GM19023 (cell line): ENCODE measurements around the gene KLK4.

Source experiments
- ATAC-seq: cut with Tn5 transposase; IDR thresholded peaks from one replicate; pipeline ENCODE4 v1.9.1; 2021; ENCODE audit warnings: mild to moderate bottlenecking, moderate library complexity; ENCODE audit not compliant: unreplicated experiment

KLK4 gene

DNA sequence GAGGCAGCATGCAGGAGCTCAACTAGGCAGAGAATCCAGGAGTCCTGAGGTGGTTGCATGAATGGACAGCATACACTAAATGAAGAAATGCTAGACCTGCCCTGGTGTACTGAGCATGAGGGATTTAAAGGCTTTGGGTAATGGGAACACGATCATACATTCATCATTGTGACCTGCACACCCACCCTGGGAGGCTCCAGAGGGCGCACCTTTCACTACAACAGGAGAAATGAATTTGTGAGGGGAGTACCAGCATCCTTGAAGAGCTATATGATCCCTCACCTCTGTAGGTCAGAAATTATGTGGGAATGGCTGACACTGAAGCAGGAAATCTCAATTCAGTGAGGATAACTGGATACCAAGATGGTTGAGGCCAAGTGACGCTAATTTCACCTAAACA, 29.0 kb downstream of the KLK4 start:
- no peak for ATAC-seq

DNA sequence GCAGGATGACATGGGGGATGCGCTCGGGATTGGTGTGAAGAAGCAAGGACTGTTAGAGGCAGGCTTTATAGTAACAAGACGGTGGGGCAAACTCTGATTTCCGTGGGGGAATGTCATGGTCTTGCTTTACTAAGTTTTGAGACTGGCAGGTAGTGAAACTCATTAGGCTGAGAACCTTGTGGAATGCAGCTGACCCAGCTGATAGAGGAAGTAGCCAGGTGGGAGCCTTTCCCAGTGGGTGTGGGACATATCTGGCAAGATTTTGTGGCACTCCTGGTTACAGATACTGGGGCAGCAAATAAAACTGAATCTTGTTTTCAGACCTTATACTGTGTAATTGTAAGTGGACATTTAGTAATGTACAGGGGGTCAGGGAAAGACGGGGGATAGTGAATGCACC, 31.0 kb downstream of the KLK4 start:
- no peak for ATAC-seq

DNA sequence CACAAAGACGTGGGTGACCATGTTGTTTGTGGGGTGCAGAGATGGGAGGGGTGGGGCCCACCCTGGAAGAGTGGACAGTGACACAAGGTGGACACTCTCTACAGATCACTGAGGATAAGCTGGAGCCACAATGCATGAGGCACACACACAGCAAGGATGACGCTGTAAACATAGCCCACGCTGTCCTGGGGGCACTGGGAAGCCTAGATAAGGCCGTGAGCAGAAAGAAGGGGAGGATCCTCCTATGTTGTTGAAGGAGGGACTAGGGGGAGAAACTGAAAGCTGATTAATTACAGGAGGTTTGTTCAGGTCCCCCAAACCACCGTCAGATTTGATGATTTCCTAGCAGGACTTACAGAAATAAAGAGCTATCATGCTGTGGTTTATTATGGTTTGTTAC, 32.3 kb downstream of the KLK4 start:
- ATAC-seq: no peak

DNA sequence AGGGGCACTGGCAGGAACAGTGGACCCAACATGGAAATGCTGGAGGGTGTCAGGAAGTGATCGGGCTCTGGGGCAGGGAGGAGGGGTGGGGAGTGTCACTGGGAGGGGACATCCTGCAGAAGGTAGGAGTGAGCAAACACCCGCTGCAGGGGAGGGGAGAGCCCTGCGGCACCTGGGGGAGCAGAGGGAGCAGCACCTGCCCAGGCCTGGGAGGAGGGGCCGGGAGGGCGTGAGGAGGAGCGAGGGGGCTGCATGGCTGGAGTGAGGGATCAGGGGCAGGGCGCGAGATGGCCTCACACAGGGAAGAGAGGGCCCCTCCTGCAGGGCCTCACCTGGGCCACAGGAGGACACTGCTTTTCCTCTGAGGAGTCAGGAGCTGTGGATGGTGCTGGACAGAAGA, 33.9 kb downstream of the KLK4 start:
- ATAC-seq: no peak

DNA sequence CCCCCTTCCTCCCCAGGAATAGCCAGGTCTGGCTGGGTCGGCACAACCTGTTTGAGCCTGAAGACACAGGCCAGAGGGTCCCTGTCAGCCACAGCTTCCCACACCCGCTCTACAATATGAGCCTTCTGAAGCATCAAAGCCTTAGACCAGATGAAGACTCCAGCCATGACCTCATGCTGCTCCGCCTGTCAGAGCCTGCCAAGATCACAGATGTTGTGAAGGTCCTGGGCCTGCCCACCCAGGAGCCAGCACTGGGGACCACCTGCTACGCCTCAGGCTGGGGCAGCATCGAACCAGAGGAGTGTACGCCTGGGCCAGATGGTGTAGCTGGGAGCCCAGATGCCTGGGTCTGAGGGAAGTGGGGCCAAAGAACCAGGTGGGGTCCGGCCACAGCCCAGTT, 34.7 kb downstream of the KLK4 start:
- ATAC-seq: no peak

DNA sequence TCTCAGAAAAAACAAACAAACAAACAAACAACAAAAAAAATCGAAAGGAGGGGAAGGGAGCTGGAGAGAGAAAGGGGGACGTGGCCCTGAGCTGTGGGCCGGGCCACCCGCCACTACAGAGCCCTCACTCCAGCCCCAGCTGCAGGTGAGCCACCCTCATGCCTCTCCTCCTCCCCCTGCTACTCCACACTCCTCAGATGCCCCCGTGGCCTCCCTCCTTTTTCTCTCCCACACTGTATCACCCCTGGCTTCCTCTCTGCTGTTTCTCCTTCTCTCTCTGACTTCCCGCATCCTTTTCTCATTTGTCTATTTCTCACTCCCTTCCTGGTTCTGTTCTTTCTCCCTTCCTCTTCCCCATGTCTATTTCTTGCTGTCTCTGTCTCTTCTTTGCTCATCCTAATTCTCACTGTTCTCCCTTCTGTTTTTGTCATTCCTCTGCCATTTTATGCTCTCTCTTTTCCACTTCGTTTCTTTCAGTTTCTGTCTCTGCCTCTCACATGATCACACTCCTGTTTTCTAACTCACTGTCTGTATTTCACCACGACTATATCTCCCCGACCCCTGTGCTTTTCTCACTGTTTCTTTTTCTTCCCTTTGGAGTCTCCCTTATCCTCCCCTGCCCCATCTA, 35.3 kb downstream of the KLK4 start:
- ATAC-seq: no peak

DNA sequence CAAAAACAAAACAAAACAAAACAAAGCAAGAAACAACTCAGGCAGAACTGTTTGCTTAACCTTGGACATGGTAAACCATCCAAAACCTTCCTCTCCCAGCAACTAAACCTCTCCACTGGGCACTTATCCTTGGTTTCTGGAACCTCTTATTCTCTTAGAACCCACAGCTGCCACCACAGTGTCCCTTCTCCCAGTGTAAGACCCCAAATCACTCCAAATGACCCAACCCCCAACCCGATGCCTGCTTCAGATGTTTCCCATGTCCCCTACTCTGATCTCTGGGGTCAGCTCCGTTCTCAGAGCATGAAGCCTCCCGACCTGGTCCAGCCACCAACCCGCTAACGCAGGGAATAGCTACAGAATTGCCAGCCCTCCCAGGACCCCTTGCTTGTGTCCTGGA, 37.0 kb downstream of the KLK4 start:
- ATAC-seq: no peak

DNA sequence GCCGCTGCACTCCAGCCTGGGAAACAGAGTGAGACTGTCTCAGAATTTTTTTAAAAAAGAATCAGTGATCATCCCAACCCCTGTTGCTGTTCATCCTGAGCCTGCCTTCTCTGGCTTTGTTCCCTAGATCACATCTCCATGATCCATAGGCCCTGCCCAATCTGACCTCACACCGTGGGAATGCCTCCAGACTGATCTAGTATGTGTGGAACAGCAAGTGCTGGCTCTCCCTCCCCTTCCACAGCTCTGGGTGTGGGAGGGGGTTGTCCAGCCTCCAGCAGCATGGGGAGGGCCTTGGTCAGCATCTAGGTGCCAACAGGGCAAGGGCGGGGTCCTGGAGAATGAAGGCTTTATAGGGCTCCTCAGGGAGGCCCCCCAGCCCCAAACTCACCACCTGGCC, 38.1 kb downstream of the KLK4 start, which contains the start of gene KLK2:
Gene KLK2 (plus strand): TSS at position 384 of the 400 bp plus-strand sequence. CDS start 35 bp downstream, outside the sequence.
- no peak for ATAC-seq

DNA sequence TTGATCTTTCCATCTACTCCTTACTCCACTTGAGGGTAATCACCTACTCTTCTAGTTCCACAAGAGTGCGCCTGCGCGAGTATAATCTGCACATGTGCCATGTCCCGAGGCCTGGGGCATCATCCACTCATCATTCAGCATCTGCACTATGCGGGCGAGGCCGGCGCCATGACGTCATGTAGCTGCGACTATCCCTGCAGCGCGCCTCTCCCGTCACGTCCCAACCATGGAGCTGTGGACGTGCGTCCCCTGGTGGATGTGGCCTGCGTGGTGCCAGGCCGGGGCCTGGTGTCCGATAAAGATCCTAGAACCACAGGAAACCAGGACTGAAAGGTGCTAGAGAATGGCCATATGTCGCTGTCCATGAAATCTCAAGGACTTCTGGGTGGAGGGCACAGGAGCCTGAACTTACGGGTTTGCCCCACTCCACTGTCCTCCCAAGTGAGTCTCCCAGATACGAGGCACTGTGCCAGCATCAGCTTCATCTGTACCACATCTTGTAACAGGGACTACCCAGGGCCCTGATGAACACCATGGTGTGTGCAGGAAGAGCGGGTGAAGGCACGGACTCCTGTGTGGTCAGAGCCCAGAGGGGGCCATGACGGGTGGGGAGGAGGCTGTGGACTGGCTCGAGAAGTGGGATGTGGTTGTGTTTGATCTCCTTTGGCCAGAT, 40.6 kb downstream of the KLK4 start:
- no peak for ATAC-seq

DNA sequence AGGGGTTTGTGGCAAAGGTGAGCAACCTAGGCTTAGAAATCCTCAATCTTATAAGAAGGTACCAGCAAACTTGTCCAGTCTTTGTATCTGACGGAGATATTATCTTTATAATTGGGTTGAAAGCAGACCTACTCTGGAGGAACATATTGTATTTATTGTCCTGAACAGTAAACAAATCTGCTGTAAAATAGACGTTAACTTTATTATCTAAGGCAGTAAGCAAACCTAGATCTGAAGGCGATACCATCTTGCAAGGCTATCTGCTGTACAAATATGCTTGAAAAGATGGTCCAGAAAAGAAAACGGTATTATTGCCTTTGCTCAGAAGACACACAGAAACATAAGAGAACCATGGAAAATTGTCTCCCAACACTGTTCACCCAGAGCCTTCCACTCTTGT, 41.7 kb downstream of the KLK4 start:
- ATAC-seq: no peak

DNA sequence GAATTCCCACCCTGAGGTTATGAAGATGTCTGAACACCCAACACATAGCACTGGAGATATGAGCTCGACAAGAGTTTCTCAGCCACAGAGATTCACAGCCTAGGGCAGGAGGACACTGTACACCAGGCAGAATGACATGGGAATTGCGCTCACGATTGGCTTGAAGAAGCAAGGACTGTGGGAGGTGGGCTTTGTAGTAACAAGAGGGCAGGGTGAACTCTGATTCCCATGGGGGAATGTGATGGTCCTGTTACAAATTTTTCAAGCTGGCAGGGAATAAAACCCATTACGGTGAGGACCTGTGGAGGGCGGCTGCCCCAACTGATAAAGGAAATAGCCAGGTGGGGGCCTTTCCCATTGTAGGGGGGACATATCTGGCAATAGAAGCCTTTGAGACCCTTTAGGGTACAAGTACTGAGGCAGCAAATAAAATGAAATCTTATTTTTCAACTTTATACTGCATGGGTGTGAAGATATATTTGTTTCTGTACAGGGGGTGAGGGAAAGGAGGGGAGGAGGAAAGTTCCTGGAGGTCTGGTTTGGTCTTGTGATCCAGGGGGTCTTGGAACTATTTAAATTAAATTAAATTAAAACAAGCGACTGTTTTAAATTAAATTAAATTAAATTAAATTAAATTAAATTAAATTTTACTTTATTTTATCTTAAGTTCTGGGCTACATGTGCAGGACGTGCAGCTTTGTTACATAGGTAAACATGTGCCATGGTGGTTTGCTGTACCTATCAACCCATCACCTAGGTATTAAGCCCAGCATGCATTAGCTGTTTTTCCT, 49.5 kb downstream of the KLK4 start:
- ATAC-seq: no peak

DNA sequence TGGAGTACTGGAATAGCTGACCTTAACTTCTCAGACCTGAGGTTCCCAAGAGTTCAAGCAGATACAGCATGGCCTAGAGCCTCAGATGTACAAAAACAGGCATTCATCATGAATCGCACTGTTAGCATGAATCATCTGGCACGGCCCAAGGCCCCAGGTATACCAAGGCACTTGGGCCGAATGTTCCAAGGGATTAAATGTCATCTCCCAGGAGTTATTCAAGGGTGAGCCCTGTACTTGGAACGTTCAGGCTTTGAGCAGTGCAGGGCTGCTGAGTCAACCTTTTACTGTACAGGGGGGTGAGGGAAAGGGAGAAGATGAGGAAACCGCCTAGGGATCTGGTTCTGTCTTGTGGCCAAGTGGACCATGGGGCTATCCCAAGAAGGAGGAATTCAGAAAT, 50.2 kb downstream of the KLK4 start:
- ATAC-seq: no peak

DNA sequence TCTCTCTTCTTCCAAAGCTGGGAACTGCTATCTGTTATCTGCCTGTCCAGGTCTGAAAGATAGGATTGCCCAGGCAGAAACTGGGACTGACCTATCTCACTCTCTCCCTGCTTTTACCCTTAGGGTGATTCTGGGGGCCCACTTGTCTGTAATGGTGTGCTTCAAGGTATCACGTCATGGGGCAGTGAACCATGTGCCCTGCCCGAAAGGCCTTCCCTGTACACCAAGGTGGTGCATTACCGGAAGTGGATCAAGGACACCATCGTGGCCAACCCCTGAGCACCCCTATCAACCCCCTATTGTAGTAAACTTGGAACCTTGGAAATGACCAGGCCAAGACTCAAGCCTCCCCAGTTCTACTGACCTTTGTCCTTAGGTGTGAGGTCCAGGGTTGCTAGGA, 51.3 kb downstream of the KLK4 start:
- ATAC-seq: no peak

DNA sequence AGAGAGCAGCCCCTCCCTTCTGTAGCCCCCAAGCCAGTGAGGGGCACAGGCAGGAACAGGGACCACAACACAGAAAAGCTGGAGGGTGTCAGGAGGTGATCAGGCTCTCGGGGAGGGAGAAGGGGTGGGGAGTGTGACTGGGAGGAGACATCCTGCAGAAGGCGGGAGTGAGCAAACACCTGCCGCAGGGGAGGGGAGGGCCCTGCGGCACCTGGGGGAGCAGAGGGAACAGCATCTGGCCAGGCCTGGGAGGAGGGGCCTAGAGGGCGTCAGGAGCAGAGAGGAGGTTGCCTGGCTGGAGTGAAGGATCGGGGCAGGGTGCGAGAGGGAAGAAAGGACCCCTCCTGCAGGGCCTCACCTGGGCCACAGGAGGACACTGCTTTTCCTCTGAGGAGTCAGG, 52.3 kb downstream of the KLK4 start:
- ATAC-seq: no peak

DNA sequence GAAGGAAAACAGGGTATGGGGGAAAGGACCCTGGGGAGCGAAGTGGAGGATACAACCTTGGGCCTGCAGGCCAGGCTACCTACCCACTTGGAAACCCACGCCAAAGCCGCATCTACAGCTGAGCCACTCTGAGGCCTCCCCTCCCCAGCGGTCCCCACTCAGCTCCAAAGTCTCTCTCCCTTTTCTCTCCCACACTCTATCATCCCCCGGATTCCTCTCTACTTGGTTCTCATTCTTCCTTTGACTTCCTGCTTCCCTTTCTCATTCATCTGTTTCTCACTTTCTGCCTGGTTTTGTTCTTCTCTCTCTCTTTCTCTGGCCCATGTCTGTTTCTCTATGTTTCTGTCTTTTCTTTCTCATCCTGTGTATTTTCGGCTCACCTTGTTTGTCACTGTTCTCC, 53.8 kb downstream of the KLK4 start:
- no peak for ATAC-seq
